ENCODE data around the gene RSRP1. TPM values are rescaled to one million over a fixed set of nuclear protein-coding genes. Genes with fewer than 3 reads are reported as not detected.

RSRP1 gene
- total and polyA plus RNA-seq, 2 of the 13 experiments (the other 11 are each of a cell fraction or from before 2014, with no cell fraction given): 43.9 to 52.8 TPM

DNA sequence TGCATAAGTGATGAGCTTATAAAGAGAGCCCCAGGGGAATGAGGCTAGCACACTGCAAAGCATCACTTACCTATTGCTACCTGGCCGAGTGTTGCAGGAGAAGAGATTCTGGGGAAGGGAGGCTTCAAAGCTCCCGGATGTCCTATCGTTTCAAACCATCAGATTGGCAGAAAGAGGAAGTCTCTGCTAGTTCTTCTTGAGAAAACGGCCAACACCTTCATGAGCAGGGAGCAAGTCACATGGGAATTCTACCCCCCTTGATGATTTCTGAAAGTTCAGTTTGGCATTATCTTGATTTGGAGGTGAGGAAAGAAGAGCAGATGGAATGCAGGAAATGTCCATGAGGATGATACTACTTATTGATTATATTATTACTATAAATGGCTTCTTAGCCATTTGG is 31.1 kb downstream of the RSRP1 start:
- Histone ChIP-seq H3K9ac (ENCODE audit: insufficient read depth, low read depth, low read length) (no peak overlapping the region), H3K27ac (ENCODE audit: extremely low read length, insufficient read depth, low read length) (no peak overlapping the region), H2AFZ (ENCODE audit: low read length) (no peak overlapping the region), H3K9me3 (ENCODE audit: low read length) (no peaks in the 10 kb centered on the region), H3K36me3 (replicated peaks in 1 of 2; ENCODE audit: control insufficient read depth in 1 of 2, insufficient read depth in 2 of 2, low read length in 2 of 2) (no peaks in the 10 kb centered on the region), H3K4me3 (replicated peaks in 1 of 3; ENCODE audit: insufficient read depth in 1 of 3, low read depth in 2 of 3, low read length in 3 of 3) (no peak overlapping the region), H3K79me2 (ENCODE audit: insufficient read depth, low read length) (no peaks in the 10 kb centered on the region), H3K4me2 (ENCODE audit: low read depth, low read length) (no peak overlapping the region), H4K20me1 (ENCODE audit: insufficient read depth, low read length) (no peaks in the 10 kb centered on the region), H3K27me3 (ENCODE audit: control insufficient read depth in 1 of 2, insufficient read depth in 2 of 2, low read length in 2 of 2) (no peaks in the 10 kb centered on the region), H3K4me1 (ENCODE audit: insufficient read depth, low read length) (peaks cover 44% of the 10 kb centered on the region)
- POLR2A ChIA-PET: no interaction called here
- 70% methylated on average over 4 of the region's 4 CpGs for WGBS (ENCODE audit: low lambda C conversion rate)
- ATAC-seq (no peak), FAIRE-seq (no peak), DNase-seq (ENCODE audit: low spot score) (no peak)
- BruUV-seq (replicated peaks): no TSS peak
- CTCF ChIA-PET (ENCODE audit: low intra/inter-chr PET ratio, low total read pairs): no interaction called here
- in situ Hi-C loops (cut with HindIII; ENCODE audit: extremely low pct_ligation_motif_present, low pct_unique_long_range_greater_than_20kb): no loop called here
- TF ChIP-seq ZNF256 (CRISPR knock-in tag; conservative IDR thresholded peaks at IDR 0.05): no peak
- TF ChIP-seq, protein P1, sequence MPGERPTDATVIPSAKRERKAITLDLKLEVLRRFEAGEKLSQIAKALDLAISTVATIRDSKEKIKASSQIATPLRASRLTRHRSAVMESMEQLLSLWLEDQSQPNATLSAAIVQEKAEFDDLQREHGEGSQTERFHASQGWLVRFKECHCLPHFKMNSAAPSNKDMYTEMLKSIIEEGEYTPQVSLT (CRISPR knock-in tag; IDR thresholded peaks at IDR 0.05; ENCODE audit: borderline replicate concordance, low read depth): no peak
- TF ChIP-seq, protein P2, sequence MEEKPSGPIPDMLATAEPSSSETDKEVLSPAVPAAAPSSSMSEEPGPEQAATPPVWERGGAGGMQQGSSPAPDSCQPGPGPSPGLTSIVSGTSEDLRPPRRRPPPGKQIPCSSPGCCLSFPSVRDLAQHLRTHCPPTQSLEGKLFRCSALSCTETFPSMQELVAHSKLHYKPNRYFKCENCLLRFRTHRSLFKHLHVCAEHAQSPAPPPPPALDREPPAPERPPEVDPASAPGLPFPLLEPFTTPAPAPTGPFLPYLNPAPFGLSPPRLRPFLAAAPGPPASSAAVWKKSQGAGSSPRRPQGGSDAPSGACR (CRISPR knock-in tag; IDR thresholded peaks at IDR 0.05): no peak
- no peak for TF ChIP-seq TBL1XR1 (IDR thresholded peaks at IDR 0.05; ENCODE audit: borderline replicate concordance, low read length, partially characterized antibody)
- no peak for TF ChIP-seq ZNF670 (CRISPR knock-in tag; IDR thresholded peaks at IDR 0.05; ENCODE audit: borderline replicate concordance)
- TF ChIP-seq NFYC (CRISPR knock-in tag; IDR thresholded peaks at IDR 0.05): no peak
- TF ChIP-seq GTF3A (CRISPR knock-in tag; conservative IDR thresholded peaks at IDR 0.05): no peak
- TF ChIP-seq ZNF432 (CRISPR knock-in tag; IDR thresholded peaks at IDR 0.05; ENCODE audit: borderline replicate concordance): no peak
- no peak for TF ChIP-seq ZC3H13 (CRISPR knock-in tag; IDR thresholded peaks at IDR 0.05)
- no peak for TF ChIP-seq RFX1 (IDR thresholded peaks at IDR 0.05)
- TF ChIP-seq, protein P3, sequence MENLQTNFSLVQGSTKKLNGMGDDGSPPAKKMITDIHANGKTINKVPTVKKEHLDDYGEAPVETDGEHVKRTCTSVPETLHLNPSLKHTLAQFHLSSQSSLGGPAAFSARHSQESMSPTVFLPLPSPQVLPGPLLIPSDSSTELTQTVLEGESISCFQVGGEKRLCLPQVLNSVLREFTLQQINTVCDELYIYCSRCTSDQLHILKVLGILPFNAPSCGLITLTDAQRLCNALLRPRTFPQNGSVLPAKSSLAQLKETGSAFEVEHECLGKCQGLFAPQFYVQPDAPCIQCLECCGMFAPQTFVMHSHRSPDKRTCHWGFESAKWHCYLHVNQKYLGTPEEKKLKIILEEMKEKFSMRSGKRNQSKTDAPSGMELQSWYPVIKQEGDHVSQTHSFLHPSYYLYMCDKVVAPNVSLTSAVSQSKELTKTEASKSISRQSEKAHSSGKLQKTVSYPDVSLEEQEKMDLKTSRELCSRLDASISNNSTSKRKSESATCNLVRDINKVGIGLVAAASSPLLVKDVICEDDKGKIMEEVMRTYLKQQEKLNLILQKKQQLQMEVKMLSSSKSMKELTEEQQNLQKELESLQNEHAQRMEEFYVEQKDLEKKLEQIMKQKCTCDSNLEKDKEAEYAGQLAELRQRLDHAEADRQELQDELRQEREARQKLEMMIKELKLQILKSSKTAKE (CRISPR knock-in tag; IDR thresholded peaks at IDR 0.05; ENCODE audit: borderline replicate concordance): no peak
- TF ChIP-seq, protein P4, sequence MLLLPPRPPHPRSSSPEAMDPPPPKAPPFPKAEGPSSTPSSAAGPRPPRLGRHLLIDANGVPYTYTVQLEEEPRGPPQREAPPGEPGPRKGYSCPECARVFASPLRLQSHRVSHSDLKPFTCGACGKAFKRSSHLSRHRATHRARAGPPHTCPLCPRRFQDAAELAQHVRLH (CRISPR knock-in tag; IDR thresholded peaks at IDR 0.05; ENCODE audit: borderline replicate concordance, low read depth): no peak
- no peak for TF ChIP-seq PHF8 (CRISPR knock-in tag; IDR thresholded peaks at IDR 0.05)
- TF ChIP-seq, protein P5, sequence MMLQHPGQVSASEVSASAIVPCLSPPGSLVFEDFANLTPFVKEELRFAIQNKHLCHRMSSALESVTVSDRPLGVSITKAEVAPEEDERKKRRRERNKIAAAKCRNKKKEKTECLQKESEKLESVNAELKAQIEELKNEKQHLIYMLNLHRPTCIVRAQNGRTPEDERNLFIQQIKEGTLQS (CRISPR knock-in tag; IDR thresholded peaks at IDR 0.05): no peak
- no peak for TF ChIP-seq ISX (CRISPR knock-in tag; conservative IDR thresholded peaks at IDR 0.05)
- intact Hi-C loops (cut with micrococcal nuclease; ENCODE audit: unreplicated experiment): no loop called here
